PFSK-1 (cell line): ENCODE data around the gene NR5A1.

Source experiments
- POLR2AphosphoS5 ChIP-seq: IDR thresholded peaks from 2 replicates; pipeline ENCODE4 v1.6.1; 2012; ENCODE audit warnings: low read depth, mild to moderate bottlenecking, control low read depth, low read length, moderate library complexity
- TF ChIP-seq, protein P1 (sequence below), 2 experiments: IDR thresholded peaks; 2 replicates each; pipeline versions ENCODE4 v1.6.1 to v1.8.0; 2011 to 2012; ENCODE audit warnings: low read depth in 2 of 2, low read length in 2 of 2, control low read depth in 1 of 2, inconsistent platforms in 1 of 2, mild to moderate bottlenecking in 1 of 2, moderate library complexity in 1 of 2; ENCODE audit not compliant: insufficient read depth in 1 of 2

DNA sequence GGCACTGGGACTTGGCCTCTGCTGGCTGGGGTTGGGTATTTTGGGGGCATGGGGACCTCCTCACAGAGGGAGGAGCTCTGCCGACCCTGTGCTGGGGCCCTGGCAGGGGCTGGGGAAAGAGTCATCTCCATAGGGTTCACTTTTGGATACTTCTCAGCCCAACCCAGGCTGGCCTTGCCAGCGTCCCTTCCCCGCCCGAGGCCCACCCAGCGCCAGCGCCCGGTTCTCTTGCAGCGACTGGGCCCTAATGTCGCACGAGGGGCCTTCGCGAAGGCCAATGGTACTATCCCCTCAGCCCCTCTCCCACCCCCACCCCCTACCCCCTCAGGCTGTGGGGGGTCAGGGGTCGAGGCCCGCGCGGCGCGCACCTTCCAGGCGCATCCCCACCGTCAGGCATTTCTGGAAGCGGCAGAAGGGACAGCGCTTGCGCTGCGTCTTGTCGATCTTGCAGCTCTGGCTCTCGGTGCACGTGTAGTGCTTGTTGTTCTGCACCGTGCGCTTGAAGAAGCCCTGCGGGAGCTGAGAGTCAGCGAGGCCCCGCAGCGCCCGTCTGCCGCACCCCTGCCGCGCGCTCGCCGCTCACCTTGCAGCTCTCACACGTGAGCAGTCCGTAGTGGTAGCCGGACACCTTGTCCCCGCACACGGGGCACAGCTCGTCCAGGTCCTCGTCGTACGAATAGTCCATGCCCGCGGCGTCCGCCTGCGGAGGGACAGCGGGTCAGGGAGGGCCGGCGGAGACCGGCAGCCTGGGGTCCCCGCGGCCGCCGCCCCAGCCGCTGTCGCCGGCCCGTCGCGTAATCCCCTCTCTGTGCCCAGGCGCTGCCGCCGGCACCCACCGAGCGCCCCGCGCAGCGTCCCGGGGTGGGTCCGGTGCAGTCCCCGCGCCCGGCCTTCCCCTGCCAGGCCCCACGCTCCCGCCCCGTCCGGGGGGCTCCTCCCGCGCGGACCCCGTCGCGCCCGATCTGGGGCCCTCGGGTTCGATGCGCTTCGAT lies 4.2 kb downstream of the NR5A1 start:
- TF ChIP-seq, protein P1, sequence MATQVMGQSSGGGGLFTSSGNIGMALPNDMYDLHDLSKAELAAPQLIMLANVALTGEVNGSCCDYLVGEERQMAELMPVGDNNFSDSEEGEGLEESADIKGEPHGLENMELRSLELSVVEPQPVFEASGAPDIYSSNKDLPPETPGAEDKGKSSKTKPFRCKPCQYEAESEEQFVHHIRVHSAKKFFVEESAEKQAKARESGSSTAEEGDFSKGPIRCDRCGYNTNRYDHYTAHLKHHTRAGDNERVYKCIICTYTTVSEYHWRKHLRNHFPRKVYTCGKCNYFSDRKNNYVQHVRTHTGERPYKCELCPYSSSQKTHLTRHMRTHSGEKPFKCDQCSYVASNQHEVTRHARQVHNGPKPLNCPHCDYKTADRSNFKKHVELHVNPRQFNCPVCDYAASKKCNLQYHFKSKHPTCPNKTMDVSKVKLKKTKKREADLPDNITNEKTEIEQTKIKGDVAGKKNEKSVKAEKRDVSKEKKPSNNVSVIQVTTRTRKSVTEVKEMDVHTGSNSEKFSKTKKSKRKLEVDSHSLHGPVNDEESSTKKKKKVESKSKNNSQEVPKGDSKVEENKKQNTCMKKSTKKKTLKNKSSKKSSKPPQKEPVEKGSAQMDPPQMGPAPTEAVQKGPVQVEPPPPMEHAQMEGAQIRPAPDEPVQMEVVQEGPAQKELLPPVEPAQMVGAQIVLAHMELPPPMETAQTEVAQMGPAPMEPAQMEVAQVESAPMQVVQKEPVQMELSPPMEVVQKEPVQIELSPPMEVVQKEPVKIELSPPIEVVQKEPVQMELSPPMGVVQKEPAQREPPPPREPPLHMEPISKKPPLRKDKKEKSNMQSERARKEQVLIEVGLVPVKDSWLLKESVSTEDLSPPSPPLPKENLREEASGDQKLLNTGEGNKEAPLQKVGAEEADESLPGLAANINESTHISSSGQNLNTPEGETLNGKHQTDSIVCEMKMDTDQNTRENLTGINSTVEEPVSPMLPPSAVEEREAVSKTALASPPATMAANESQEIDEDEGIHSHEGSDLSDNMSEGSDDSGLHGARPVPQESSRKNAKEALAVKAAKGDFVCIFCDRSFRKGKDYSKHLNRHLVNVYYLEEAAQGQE (IDR thresholded peaks at IDR 0.05; ENCODE audit: insufficient read depth in 1 of 2, low read depth in 2 of 2, low read length in 2 of 2), result no peak
- TF ChIP-seq POLR2AphosphoS5, result no peak
